H9 (cell line): ENCODE data around the gene TCP11X2. TPM values are rescaled to one million over a fixed set of nuclear protein-coding genes. Genes with fewer than 3 reads are reported as not detected.
"Not testable (repeated sequence)": the region's sequence is repeated elsewhere in the genome, so short reads cannot be mapped to it uniquely, and the experiment has no call there.

Experiments
- DNase-seq: peaks from one replicate; pipeline ENCODE4 v3.0.0-alpha.2; 2017
- H2AFZ ChIP-seq: one replicate; pipeline ENCODE4 v1.6.1; 2013; ENCODE audit warnings: mild to moderate bottlenecking, low read length, control low read depth, moderate library complexity
- H2AK5ac ChIP-seq: 2 replicates; pipeline ENCODE4 v1.6.1; 2013; ENCODE audit warnings: low read length, control low read depth, mixed read lengths; ENCODE audit not compliant: insufficient read length
- H2BK120ac ChIP-seq: one replicate; pipeline ENCODE4 v1.6.1; 2013; ENCODE audit warnings: low read depth, mild to moderate bottlenecking, low read length, control low read depth, inconsistent platforms; ENCODE audit not compliant: poor library complexity, severe bottlenecking
- H2BK12ac ChIP-seq: 2 replicates; pipeline ENCODE4 v1.6.1; 2013; ENCODE audit warnings: low read length, control low read depth, mixed read lengths, low read depth; ENCODE audit not compliant: insufficient read length
- H2BK15ac ChIP-seq: 2 replicates; pipeline ENCODE4 v1.6.1; 2013; ENCODE audit warnings: low read depth, low read length, control low read depth
- H2BK20ac ChIP-seq: one replicate; pipeline ENCODE4 v1.6.1; 2013; ENCODE audit warnings: low read depth, mild to moderate bottlenecking, low read length, control low read depth, inconsistent platforms; ENCODE audit not compliant: poor library complexity, severe bottlenecking
- H2BK5ac ChIP-seq: 2 replicates; pipeline ENCODE4 v1.6.1; 2013; ENCODE audit warnings: low read length, control low read depth, mixed read lengths; ENCODE audit not compliant: insufficient read length
- H3K14ac ChIP-seq: 2 replicates; pipeline ENCODE4 v1.6.1; 2013; ENCODE audit warnings: low read length, control low read depth; ENCODE audit not compliant: insufficient read depth
- H3K18ac ChIP-seq: 2 replicates; pipeline ENCODE4 v1.6.1; 2013; ENCODE audit warnings: low read depth, mild to moderate bottlenecking, mixed read lengths, low read length, control low read depth; ENCODE audit not compliant: insufficient read length
- H3K23ac ChIP-seq: 2 replicates; pipeline ENCODE4 v1.6.1; 2013; ENCODE audit warnings: low read length, control low read depth, mixed read lengths, low read depth; ENCODE audit not compliant: insufficient read length
- H3K23me2 ChIP-seq: 2 replicates; pipeline ENCODE4 v1.6.1; 2013; ENCODE audit warnings: low read depth, mild to moderate bottlenecking, mixed read lengths, low read length, control low read depth; ENCODE audit not compliant: insufficient read length, poor library complexity, severe bottlenecking
- H3K27ac ChIP-seq: 2 replicates; pipeline ENCODE4 v1.5.1; 2013; ENCODE audit warnings: low read length, control low read depth, mixed read lengths, low read depth; ENCODE audit not compliant: insufficient read length
- H3K27me3 ChIP-seq: 2 replicates; pipeline ENCODE4 v1.6.1; 2013; ENCODE audit warnings: low read length, control low read depth, inconsistent platforms; ENCODE audit not compliant: insufficient read depth
- H3K4ac ChIP-seq: 2 replicates; pipeline ENCODE4 v1.6.1; 2013; ENCODE audit warnings: low read depth, mild to moderate bottlenecking, control low read depth, inconsistent platforms, low read length, moderate library complexity
- H3K4me1 ChIP-seq: 2 replicates; pipeline ENCODE4 v1.6.1; 2013; ENCODE audit warnings: low read length, control low read depth, inconsistent platforms; ENCODE audit not compliant: insufficient read depth
- H3K4me2 ChIP-seq: 2 replicates; pipeline ENCODE4 v1.6.1; 2013; ENCODE audit warnings: low read length, control low read depth, mixed read lengths; ENCODE audit not compliant: insufficient read length, insufficient read depth
- H3K56ac ChIP-seq: 2 replicates; pipeline ENCODE4 v1.6.1; 2013; ENCODE audit warnings: low read depth, mild to moderate bottlenecking, mixed read lengths, low read length, control low read depth; ENCODE audit not compliant: insufficient read length
- H3K79me1 ChIP-seq: 2 replicates; pipeline ENCODE4 v1.6.1; 2013; ENCODE audit warnings: low read depth, mild to moderate bottlenecking, moderate library complexity, low read length, control low read depth, inconsistent platforms; ENCODE audit not compliant: insufficient read depth, poor library complexity, severe bottlenecking
- H3K79me2 ChIP-seq: 2 replicates; pipeline ENCODE4 v1.6.1; 2013; ENCODE audit warnings: low read length, control low read depth, inconsistent platforms; ENCODE audit not compliant: insufficient read depth
- H3K9ac ChIP-seq: 2 replicates; pipeline ENCODE4 v1.6.1; 2013; ENCODE audit warnings: low read length, control low read depth, mixed read lengths; ENCODE audit not compliant: insufficient read length; ENCODE audit errors: extremely low read depth
- H3K9me3 ChIP-seq: one replicate; pipeline ENCODE4 v1.6.1; 2013; ENCODE audit warnings: low read depth, low read length, inconsistent platforms; ENCODE audit not compliant: control insufficient read depth
- H3T11ph ChIP-seq: one replicate; pipeline ENCODE4 v1.6.1; 2013; ENCODE audit warnings: mild to moderate bottlenecking, low read length, control low read depth, inconsistent platforms
- H4K20me1 ChIP-seq: one replicate; pipeline ENCODE4 v1.6.1; 2013; ENCODE audit not compliant: control insufficient read depth, insufficient read length, insufficient read depth
- H4K5ac ChIP-seq: 2 replicates; pipeline ENCODE4 v1.6.1; 2013; ENCODE audit warnings: low read depth, mild to moderate bottlenecking, mixed read lengths, low read length, control low read depth; ENCODE audit not compliant: insufficient read length
- H4K8ac ChIP-seq: replicated peaks from 2 replicates; pipeline ENCODE4 v1.6.1; 2013; ENCODE audit warnings: low read length, control low read depth, mixed read lengths, low read depth; ENCODE audit not compliant: insufficient read length
- H4K91ac ChIP-seq: 2 replicates; pipeline ENCODE4 v1.6.1; 2013; ENCODE audit warnings: low read depth, mild to moderate bottlenecking, moderate library complexity, mixed read lengths, low read length, control low read depth; ENCODE audit not compliant: insufficient read length
- H3K27ac Mint-ChIP-seq, 3 experiments: 2 replicates in 2 of 3; 3 replicates in 1 of 3; pipeline ENCODE4 v1.8.0; 2020 to 2021; ENCODE audit warnings: mixed read lengths in 3 of 3, mild to moderate bottlenecking in 1 of 3, moderate library complexity in 1 of 3
- H3K27me3 Mint-ChIP-seq: 2 replicates; pipeline ENCODE4 v1.8.0; 2021; ENCODE audit warnings: low read depth, mild to moderate bottlenecking, moderate library complexity, mixed read lengths
- H3K36me3 Mint-ChIP-seq, 3 experiments: 2 replicates in 2 of 3; 3 replicates in 1 of 3; pipeline ENCODE4 v1.8.0; 2020 to 2021; ENCODE audit warnings: low read depth in 3 of 3, mixed read lengths in 3 of 3; ENCODE audit not compliant: insufficient read depth in 1 of 3
- H3K4me1 Mint-ChIP-seq, 2 experiments: 2 replicates each; pipeline ENCODE4 v1.8.0; 2020; ENCODE audit warnings: mixed read lengths in 2 of 2
- H3K4me3 Mint-ChIP-seq, 2 experiments: 2 replicates in 1 of 2; 3 replicates in 1 of 2; pipeline ENCODE4 v1.8.0; 2020 to 2021; ENCODE audit warnings: mild to moderate bottlenecking in 2 of 2, mixed read lengths in 2 of 2, moderate library complexity in 1 of 2
- H3K9me3 Mint-ChIP-seq, 2 experiments: 2 replicates in 1 of 2; 3 replicates in 1 of 2; pipeline ENCODE4 v1.8.0; 2020; ENCODE audit warnings: mild to moderate bottlenecking in 2 of 2, mixed read lengths in 2 of 2, moderate library complexity in 1 of 2
- WGBS: extraction: QIAGEN DNeasy Blood & Tissue Kit; methylation state at CpG from one replicate; pipeline ENCODE4 v1.1.7; 2013; ENCODE audit warnings: missing lambda C conversion rate, low lambda C conversion rate, mixed read lengths; ENCODE audit not compliant: insufficient read length; ENCODE audit errors: extremely low coverage; 5-methylcytosine and 5-hydroxymethylcytosine counted together
- total RNA-seq: library from RNA; stranded (reverse); gene quantifications from 2 replicates; pipeline ENCODE4 v1.2.1, GENCODE V29; 2021

The TCP11X2 gene
- total RNA-seq, 1 experiment from 2014 or later: not detected

- H3K4me3 Mint-ChIP-seq: not testable (repeated sequence)
Observed at GRCh38 chrX:102439908-102440307, 31.7 kb downstream of the TCP11X2 start, which contains the start of gene NXF2B. NXF2B (minus strand) TSS chrX:102440008; CDS start chrX:102380036, 59,972 bp downstream.

GRCh38 chrX:102414493-102414892 lies 57.1 kb downstream of the TCP11X2 start:
- not testable (repeated sequence) for H2BK20ac ChIP-seq, H4K91ac ChIP-seq, H3K4me1 ChIP-seq, H3K79me1 ChIP-seq, H3K23ac ChIP-seq, H3K9me3 Mint-ChIP-seq, DNase-seq, H3K9ac ChIP-seq, H3K56ac ChIP-seq, H3K14ac ChIP-seq, H3K23me2 ChIP-seq, H2AFZ ChIP-seq, H3K27ac Mint-ChIP-seq, H4K8ac ChIP-seq, H3K4me1 Mint-ChIP-seq, H2AK5ac ChIP-seq, H3T11ph ChIP-seq, H3K9me3 ChIP-seq, H3K27me3 ChIP-seq, H2BK120ac ChIP-seq, H3K79me2 ChIP-seq, H4K20me1 ChIP-seq, H3K18ac ChIP-seq, H3K4me3 Mint-ChIP-seq, H3K36me3 Mint-ChIP-seq, H3K4ac ChIP-seq, H2BK15ac ChIP-seq, H2BK5ac ChIP-seq, H3K27me3 Mint-ChIP-seq, H3K27ac ChIP-seq, H4K5ac ChIP-seq, H3K4me2 ChIP-seq, H2BK12ac ChIP-seq
- WGBS: no CpG with 5 or more reads among the region's 4 CpGs

More at GRCh38 chrX:102439908-102440307, 31.7 kb downstream of the TCP11X2 start, which contains the start of gene NXF2B:
- not testable (repeated sequence) for H3K36me3 Mint-ChIP-seq, H3K18ac ChIP-seq, H2AK5ac ChIP-seq, H2AFZ ChIP-seq, H3K27ac Mint-ChIP-seq, H4K20me1 ChIP-seq, H2BK120ac ChIP-seq, H2BK5ac ChIP-seq, H3K9me3 ChIP-seq, H3K79me1 ChIP-seq, H3K4me1 Mint-ChIP-seq, H3K27ac ChIP-seq, H3K4ac ChIP-seq, H4K8ac ChIP-seq, H3K23ac ChIP-seq, H3K4me2 ChIP-seq, H3K9ac ChIP-seq, H3K9me3 Mint-ChIP-seq, H4K91ac ChIP-seq, DNase-seq, H2BK15ac ChIP-seq, H3K56ac ChIP-seq, H3K4me1 ChIP-seq, H2BK12ac ChIP-seq, H3K14ac ChIP-seq, H3T11ph ChIP-seq, H3K27me3 Mint-ChIP-seq, H3K27me3 ChIP-seq, H3K23me2 ChIP-seq, H2BK20ac ChIP-seq, H4K5ac ChIP-seq, H3K79me2 ChIP-seq
- no CpG with 5 or more reads among the region's 11 CpGs for WGBS
